ENCODE data around the gene LRFN2.

- no peak for TF ChIP-seq CTCF (IDR thresholded peaks at IDR 0.05)
- no peak for TF ChIP-seq ZFX (IDR thresholded peaks at IDR 0.05; ENCODE audit: borderline replicate concordance)
These were observed 112.2 kb downstream of the LRFN2 start for GRCh38 chr6:40474937-40475336.

Measured in 22Rv1 (cell line).